ENCODE results near the gene ESYT1.

DNA sequence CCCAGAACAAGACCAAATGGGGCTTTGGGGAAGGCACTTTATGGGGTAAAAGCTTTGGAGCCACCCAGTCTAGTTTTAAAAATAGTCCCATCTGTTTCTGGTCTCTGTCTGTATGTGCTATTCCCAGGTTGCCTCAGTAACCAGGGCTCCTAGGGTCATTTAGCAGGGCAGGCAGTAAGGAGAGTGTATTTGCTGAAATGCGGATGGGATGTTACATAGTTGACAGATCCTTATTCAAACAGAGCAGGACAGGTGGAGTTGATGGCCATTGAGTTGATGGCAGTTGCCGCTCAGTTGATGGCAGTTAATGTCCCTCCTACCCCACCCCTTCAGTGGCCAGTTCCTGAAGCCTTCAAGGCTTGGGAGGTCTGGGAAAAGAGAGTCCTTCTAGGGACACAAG is 5.4 kb upstream of the ESYT1 start:
- TF ChIP-seq POLR2AphosphoS5 (IDR thresholded peaks at IDR 0.05; ENCODE audit: low read depth, low read length) (no peak), TAF1 (IDR thresholded peaks at IDR 0.05; ENCODE audit: borderline replicate concordance, insufficient read depth, low read length) (no peak), FOXP2 (optimal IDR thresholded peaks at IDR 0.05; ENCODE audit: borderline replicate concordance, extremely low read depth, extremely low read length, insufficient read depth) (no peak), SIN3A (IDR thresholded peaks at IDR 0.05; ENCODE audit: borderline replicate concordance, insufficient read depth, low read length) (no peak)
- TF ChIP-seq, protein P1, sequence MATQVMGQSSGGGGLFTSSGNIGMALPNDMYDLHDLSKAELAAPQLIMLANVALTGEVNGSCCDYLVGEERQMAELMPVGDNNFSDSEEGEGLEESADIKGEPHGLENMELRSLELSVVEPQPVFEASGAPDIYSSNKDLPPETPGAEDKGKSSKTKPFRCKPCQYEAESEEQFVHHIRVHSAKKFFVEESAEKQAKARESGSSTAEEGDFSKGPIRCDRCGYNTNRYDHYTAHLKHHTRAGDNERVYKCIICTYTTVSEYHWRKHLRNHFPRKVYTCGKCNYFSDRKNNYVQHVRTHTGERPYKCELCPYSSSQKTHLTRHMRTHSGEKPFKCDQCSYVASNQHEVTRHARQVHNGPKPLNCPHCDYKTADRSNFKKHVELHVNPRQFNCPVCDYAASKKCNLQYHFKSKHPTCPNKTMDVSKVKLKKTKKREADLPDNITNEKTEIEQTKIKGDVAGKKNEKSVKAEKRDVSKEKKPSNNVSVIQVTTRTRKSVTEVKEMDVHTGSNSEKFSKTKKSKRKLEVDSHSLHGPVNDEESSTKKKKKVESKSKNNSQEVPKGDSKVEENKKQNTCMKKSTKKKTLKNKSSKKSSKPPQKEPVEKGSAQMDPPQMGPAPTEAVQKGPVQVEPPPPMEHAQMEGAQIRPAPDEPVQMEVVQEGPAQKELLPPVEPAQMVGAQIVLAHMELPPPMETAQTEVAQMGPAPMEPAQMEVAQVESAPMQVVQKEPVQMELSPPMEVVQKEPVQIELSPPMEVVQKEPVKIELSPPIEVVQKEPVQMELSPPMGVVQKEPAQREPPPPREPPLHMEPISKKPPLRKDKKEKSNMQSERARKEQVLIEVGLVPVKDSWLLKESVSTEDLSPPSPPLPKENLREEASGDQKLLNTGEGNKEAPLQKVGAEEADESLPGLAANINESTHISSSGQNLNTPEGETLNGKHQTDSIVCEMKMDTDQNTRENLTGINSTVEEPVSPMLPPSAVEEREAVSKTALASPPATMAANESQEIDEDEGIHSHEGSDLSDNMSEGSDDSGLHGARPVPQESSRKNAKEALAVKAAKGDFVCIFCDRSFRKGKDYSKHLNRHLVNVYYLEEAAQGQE (IDR thresholded peaks at IDR 0.05; ENCODE audit: insufficient read depth in 1 of 2, low read depth in 2 of 2, low read length in 2 of 2), result no peak

All from PFSK-1 (cell line).